Heart left ventricle (tissue), 13 donors: Measurements from ENCODE around the gene SNRNP40.
"Not testable (repeated sequence)": the region's sequence is repeated elsewhere in the genome, so short reads cannot be mapped to it uniquely, and the experiment has no call there.

Experiments used
- POLR2A ChIP-seq, 2 donors: fragments of 450-650 bp; IDR thresholded peaks; one replicate each; pipeline ENCODE4 v1.6.1; 2017; ENCODE audit warnings: antibody characterized with exemption in 2 of 2, mild to moderate bottlenecking in 2 of 2, moderate library complexity in 2 of 2
- TF ChIP-seq, protein P1 (sequence below), 12 donors: fragments of 200-600 bp; sonication (generic) in 4 of 12; IDR thresholded peaks; one replicate each; pipeline versions ENCODE4 v1.5.0 to v1.8.0; 2018 to 2022; ENCODE audit warnings: antibody characterized with exemption in 12 of 12, mild to moderate bottlenecking in 5 of 12
- donor health status: ischemic (EF 13 %, LVEDD 7.1; RV severe dilation, severe dysfunction).
- donor health status: DM: no; HTN: yes; CAD: no.
- donor health status: DM: no; HTN: no; CAD: no.
- donor health status: ischemic (EF 25% LVEDD 6.9; RV normal size, moderate dysfunction).
- donor health status: ischemic (EF 25% LVEDD 5.7; RV mildly dilated, moderate dysfunction).
- donor health status: ischemic (EF 35%, LVEDD 5.7; RV mildly dilated, moderate dysfunction).
- donor health status: nonischemic (EF 11% LVEDD 7.7; RV severe dilation, severe dysfunction).
- donor health status: DM: yes; HTN: yes; CAD: no.
- donor health status: PGD.
- donor health status: ischemic (EF 29% LVEDD 5.4; RV normal size, mild dysfunction).
- donor health status: nonischemic (EF 23%, LVEDD 6.1; RV moderate dilation, normal function).

DNA sequence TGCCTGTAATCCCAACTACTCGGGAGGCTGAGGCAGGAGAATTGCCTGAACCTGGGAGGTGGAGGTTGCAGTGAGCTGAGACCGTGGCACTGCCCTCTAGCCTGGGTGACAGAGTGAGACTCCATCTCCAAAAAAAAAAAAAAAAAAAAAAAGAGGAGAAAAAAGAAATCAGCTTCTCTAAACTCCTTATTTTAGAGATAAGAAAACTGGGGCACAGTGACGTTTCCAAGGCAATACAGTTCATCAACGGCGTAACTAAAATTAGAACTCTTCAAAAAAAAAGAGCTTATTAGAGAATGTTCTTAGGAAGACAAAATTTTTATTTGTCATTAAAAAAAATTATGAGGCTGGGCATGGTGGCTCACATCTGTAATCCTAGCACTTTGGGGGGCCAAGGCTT lies 34.2 kb downstream of the SNRNP40 start:
- TF ChIP-seq, protein P1, sequence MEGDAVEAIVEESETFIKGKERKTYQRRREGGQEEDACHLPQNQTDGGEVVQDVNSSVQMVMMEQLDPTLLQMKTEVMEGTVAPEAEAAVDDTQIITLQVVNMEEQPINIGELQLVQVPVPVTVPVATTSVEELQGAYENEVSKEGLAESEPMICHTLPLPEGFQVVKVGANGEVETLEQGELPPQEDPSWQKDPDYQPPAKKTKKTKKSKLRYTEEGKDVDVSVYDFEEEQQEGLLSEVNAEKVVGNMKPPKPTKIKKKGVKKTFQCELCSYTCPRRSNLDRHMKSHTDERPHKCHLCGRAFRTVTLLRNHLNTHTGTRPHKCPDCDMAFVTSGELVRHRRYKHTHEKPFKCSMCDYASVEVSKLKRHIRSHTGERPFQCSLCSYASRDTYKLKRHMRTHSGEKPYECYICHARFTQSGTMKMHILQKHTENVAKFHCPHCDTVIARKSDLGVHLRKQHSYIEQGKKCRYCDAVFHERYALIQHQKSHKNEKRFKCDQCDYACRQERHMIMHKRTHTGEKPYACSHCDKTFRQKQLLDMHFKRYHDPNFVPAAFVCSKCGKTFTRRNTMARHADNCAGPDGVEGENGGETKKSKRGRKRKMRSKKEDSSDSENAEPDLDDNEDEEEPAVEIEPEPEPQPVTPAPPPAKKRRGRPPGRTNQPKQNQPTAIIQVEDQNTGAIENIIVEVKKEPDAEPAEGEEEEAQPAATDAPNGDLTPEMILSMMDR (IDR thresholded peaks at IDR 0.05), result not testable (repeated sequence)
- not testable (repeated sequence) for TF ChIP-seq POLR2A (IDR thresholded peaks at IDR 0.05)
